Natural killer cell (primary cell): Measurements from ENCODE around the gene PDZRN3. TPM values are rescaled to one million over a fixed set of nuclear protein-coding genes. Genes with fewer than 3 reads are reported as not detected.

ENCODE experiments used
- ATAC-seq, 3 donors: fragments of 150-1000 bp in 2 of 3; fragments of 200-7000 bp in 1 of 3; cut with Tn5 transposase; 1 replicate in 1 of 3; 2 replicates in 2 of 3; pipeline ENCODE4 v1.10.0; 2021; ENCODE audit warnings: mild to moderate bottlenecking in 2 of 3, moderate library complexity in 2 of 3
- DNase-seq, 2 donors: peaks; one replicate each; pipeline versions ENCODE4 v3.0.0 to v3.0.0-alpha.2; 2013 to 2021; ENCODE audit warnings: mixed read lengths in 1 of 2
- H3K27ac ChIP-seq: one replicate; pipeline ENCODE4 v1.5.1; 2013; ENCODE audit warnings: mild to moderate bottlenecking, low read length
- H3K27me3 ChIP-seq: one replicate; pipeline ENCODE4 v1.6.1; 2013; ENCODE audit warnings: low read length; ENCODE audit not compliant: control insufficient read depth, insufficient read depth
- H3K36me3 ChIP-seq: one replicate; pipeline ENCODE4 v1.6.1; 2013; ENCODE audit warnings: low read length; ENCODE audit not compliant: control insufficient read depth, insufficient read depth
- H3K4me1 ChIP-seq: one replicate; pipeline ENCODE4 v1.6.1; 2013; ENCODE audit warnings: low read length; ENCODE audit not compliant: control insufficient read depth, insufficient read depth
- H3K4me3 ChIP-seq: one replicate; pipeline ENCODE4 v1.5.1; 2013; ENCODE audit warnings: low read length
- H3K9me3 ChIP-seq: one replicate; pipeline ENCODE4 v1.6.1; 2013; ENCODE audit warnings: low read length; ENCODE audit not compliant: control insufficient read depth, insufficient read depth
- H3K27ac Mint-ChIP-seq, 2 donors: one replicate each; pipeline ENCODE4 v1.8.0; 2022; ENCODE audit warnings: mild to moderate bottlenecking in 2 of 2, mixed read lengths in 2 of 2, moderate library complexity in 1 of 2
- H3K27me3 Mint-ChIP-seq, 2 donors: one replicate each; pipeline ENCODE4 v1.8.0; 2022; ENCODE audit warnings: low read depth in 2 of 2, mixed read lengths in 2 of 2
- H3K36me3 Mint-ChIP-seq: one replicate; pipeline ENCODE4 v1.8.0; 2022; ENCODE audit warnings: mixed read lengths
- H3K4me1 Mint-ChIP-seq, 2 donors: one replicate each; pipeline ENCODE4 v1.8.0; 2022; ENCODE audit warnings: mixed read lengths in 2 of 2
- H3K4me3 Mint-ChIP-seq: one replicate; pipeline ENCODE4 v1.8.0; 2022; ENCODE audit warnings: mild to moderate bottlenecking, moderate library complexity, mixed read lengths
- H3K9me3 Mint-ChIP-seq, 2 donors: one replicate each; pipeline ENCODE4 v1.8.0; 2022; ENCODE audit warnings: mixed read lengths in 2 of 2
- CTCF ChIP-seq: fragments of 200-600 bp; IDR thresholded peaks from one replicate; pipeline ENCODE4 v1.8.0; 2022; ENCODE audit warnings: antibody characterized with exemption
- WGBS: methylation state at CpG from one replicate; pipeline ENCODE4 v1.1.7; 2013; ENCODE audit warnings: missing lambda C conversion rate; ENCODE audit not compliant: insufficient coverage; 5-methylcytosine and 5-hydroxymethylcytosine counted together
- intact Hi-C: fragments of 100-400 bp; cut with micrococcal nuclease; formaldehyde crosslinking; loops from one replicate; pipeline ENCODE4 v1.14.2; 2022
- total RNA-seq, 4 donors: library from RNA; stranded (reverse); fragments of 120-200 nt in 1 of 4; gene quantifications; one replicate each; pipeline versions ENCODE4 v1.2.3 to v1.2.4, GENCODE V29; 2013 to 2022

The PDZRN3 gene
- total RNA-seq, 3 donors from 2014 or later (not counting 1 experiment from before 2014, with no cell fraction given), result not detected

- Mint-ChIP-seq H3K9me3 (peaks cover 0 to 4% of the 10 kb centered on the region in 2 donors), H3K4me1 (no peaks in the 10 kb centered on the region), H3K27me3 (no peaks in the 10 kb centered on the region), H3K4me3 (no peak overlapping the region), H3K27ac (no peak overlapping the region), H3K36me3 (no peaks in the 10 kb centered on the region)
- Histone ChIP-seq H3K27me3 (no peaks in the 10 kb centered on the region), H3K9me3 (no peaks in the 10 kb centered on the region), H3K36me3 (no peaks in the 10 kb centered on the region), H3K27ac (no peak overlapping the region), H3K4me3 (no peak overlapping the region), H3K4me1 (no peaks in the 10 kb centered on the region)
- TF ChIP-seq CTCF, result no peak
- intact Hi-C loops, result no loop called here
- DNase-seq (no peak), ATAC-seq (no peak)
- 89% methylated on average over 8 of the region's 9 CpGs for WGBS
These were observed 211.1 kb downstream of the PDZRN3 start for GRCh38 chr3:73413619-73414018.

DNA sequence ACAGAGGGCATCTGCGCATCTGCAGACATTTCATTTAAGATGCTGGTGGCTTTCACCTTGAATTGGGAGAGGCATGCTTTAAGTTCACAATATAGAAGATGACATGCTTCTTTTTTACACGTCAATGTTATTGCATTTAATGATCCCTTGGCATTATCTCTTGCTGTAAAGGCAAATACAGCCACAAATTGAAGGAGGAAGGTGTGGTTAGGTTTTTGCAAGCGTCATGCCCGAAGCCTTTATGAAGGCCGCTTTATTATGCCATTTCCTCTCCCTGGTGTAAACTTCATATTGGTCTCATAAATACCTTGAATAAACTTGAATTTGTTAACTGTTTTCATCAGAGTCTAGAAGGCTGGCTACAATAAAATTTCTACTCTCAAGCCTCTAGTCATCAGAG, 212.7 kb downstream of the PDZRN3 start:
- Mint-ChIP-seq H3K9me3 (peaks cover 0 to 4% of the 10 kb centered on the region in 2 donors), H3K27me3 (no peaks in the 10 kb centered on the region), H3K27ac (no peak overlapping the region), H3K36me3 (no peaks in the 10 kb centered on the region), H3K4me1 (no peaks in the 10 kb centered on the region), H3K4me3 (no peak overlapping the region)
- intact Hi-C loops, result no loop called here
- no peaks in the 10 kb centered on the region for H3K4me1 ChIP-seq
- no peaks in the 10 kb centered on the region for H3K9me3 ChIP-seq
- no peak overlapping the region for H3K27ac ChIP-seq
- TF ChIP-seq CTCF, result no peak
- no peak for ATAC-seq
- DNase-seq, result no peak
- H3K36me3 ChIP-seq, result no peaks in the 10 kb centered on the region
- H3K27me3 ChIP-seq, result no peaks in the 10 kb centered on the region
- WGBS, result 77% methylated on average over 5 of the region's 5 CpGs
- no peak overlapping the region for H3K4me3 ChIP-seq

GRCh38 chr3:73411545-73411944, 213.2 kb downstream of the PDZRN3 start:
- peaks cover 0 to 4% of the 10 kb centered on the region in 2 donors for H3K9me3 Mint-ChIP-seq
- no peak overlapping the region for H3K4me3 Mint-ChIP-seq
- TF ChIP-seq CTCF, result no peak
- Histone ChIP-seq H3K4me1 (no peaks in the 10 kb centered on the region), H3K27ac (no peak overlapping the region), H3K36me3 (no peaks in the 10 kb centered on the region), H3K27me3 (no peaks in the 10 kb centered on the region), H3K9me3 (no peaks in the 10 kb centered on the region), H3K4me3 (no peak overlapping the region)
- H3K36me3 Mint-ChIP-seq, result no peaks in the 10 kb centered on the region
- no peaks in the 10 kb centered on the region for H3K27me3 Mint-ChIP-seq
- no peak for ATAC-seq
- H3K27ac Mint-ChIP-seq, result no peak overlapping the region
- 88% methylated on average over 7 of the region's 7 CpGs for WGBS
- intact Hi-C loops, result no loop called here
- H3K4me1 Mint-ChIP-seq, result no peaks in the 10 kb centered on the region
- no peak for DNase-seq

DNA sequence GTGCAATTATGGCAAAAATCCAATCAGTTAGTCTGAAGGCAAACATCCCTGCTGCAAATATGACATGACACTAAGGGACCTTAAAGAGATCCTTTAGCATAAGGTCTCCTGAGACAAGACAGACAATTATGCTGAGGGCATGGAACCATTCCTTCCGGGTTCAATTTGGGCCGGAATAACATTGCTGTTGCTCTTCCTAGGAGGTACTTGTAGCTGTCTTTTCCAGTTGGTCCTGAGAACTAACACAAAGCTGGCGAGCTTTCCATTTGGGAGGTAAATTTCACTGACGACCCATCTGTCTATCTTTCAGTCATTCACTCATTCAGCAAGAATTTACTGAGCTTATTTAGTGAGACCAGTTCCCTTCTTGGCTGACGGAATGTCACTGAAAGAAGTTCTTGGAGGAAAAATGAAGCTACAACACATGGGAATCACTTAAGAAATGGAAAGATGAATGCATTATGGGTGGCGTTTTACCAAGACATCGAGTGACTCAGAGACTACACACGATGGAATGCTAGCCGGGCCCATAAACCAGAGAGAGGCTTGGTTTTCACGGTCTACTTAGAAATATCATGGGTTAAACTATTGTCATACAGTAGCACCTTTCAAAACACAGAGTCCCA, 215.5 kb downstream of the PDZRN3 start:
- H3K4me3 Mint-ChIP-seq, result no peak overlapping the region
- no peak overlapping the region for H3K27ac Mint-ChIP-seq
- Histone ChIP-seq H3K4me3 (no peak overlapping the region), H3K36me3 (no peaks in the 10 kb centered on the region), H3K27me3 (no peaks in the 10 kb centered on the region), H3K9me3 (no peaks in the 10 kb centered on the region), H3K27ac (no peak overlapping the region), H3K4me1 (no peaks in the 10 kb centered on the region)
- WGBS, result 87% methylated on average over 10 of the region's 10 CpGs
- H3K9me3 Mint-ChIP-seq, result no peaks in the 10 kb centered on the region
- DNase-seq, result no peak
- no peaks in the 10 kb centered on the region for H3K27me3 Mint-ChIP-seq
- no peaks in the 10 kb centered on the region for H3K4me1 Mint-ChIP-seq
- intact Hi-C loops, result no loop called here
- ATAC-seq, result no peak
- TF ChIP-seq CTCF, result no peak
- H3K36me3 Mint-ChIP-seq, result no peaks in the 10 kb centered on the region
